Measurements from ENCODE around the gene ZNF497. TPM values are rescaled to one million over a fixed set of nuclear protein-coding genes. Genes with fewer than 3 reads are reported as not detected.

The ZNF497 gene
- total and polyA plus RNA-seq, 2 of the 13 experiments (the other 11 are each of a cell fraction or from before 2014, with no cell fraction given), result 1.5 to 1.9 TPM

DNA sequence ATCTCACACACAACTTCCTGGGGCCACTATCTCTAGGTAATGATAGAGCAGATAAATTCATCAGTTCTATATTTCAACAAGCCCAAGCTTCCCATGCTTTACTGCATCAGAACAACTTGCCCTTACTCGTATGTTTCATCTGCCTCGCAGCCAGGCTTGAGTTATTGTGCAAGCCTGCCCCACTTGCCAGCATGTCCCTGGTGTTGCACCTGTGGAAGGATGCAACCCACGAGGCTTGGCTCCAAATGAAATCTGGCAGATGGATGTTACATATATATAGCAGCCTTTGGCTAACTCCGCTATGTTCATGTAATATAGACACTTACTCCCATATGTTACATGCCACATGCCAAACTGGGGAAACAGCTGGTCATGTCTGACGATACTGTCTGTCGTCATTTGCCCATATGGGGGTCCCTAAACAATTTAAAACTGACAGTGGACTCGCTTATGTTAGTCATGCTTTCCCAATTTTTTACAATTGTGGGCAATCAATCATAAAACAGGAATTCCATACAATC is 51.1 kb downstream of the ZNF497 start:
- DNase-seq (ENCODE audit: low spot score) (no peak), ATAC-seq (no peak), FAIRE-seq (no peak)
- H3K4me3 ChIP-seq (replicated peaks in 1 of 3; ENCODE audit: insufficient read depth in 1 of 3, low read depth in 2 of 3, low read length in 3 of 3), result no peak overlapping the region
- no peaks in the 10 kb centered on the region for H3K27me3 ChIP-seq (ENCODE audit: control insufficient read depth in 1 of 2, insufficient read depth in 2 of 2, low read length in 2 of 2)
- H3K27ac ChIP-seq (ENCODE audit: extremely low read length, insufficient read depth, low read length), result no peak overlapping the region
- TF ChIP-seq, protein P1, sequence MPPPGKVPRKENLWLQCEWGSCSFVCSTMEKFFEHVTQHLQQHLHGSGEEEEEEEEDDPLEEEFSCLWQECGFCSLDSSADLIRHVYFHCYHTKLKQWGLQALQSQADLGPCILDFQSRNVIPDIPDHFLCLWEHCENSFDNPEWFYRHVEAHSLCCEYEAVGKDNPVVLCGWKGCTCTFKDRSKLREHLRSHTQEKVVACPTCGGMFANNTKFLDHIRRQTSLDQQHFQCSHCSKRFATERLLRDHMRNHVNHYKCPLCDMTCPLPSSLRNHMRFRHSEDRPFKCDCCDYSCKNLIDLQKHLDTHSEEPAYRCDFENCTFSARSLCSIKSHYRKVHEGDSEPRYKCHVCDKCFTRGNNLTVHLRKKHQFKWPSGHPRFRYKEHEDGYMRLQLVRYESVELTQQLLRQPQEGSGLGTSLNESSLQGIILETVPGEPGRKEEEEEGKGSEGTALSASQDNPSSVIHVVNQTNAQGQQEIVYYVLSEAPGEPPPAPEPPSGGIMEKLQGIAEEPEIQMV (CRISPR knock-in tag; IDR thresholded peaks at IDR 0.05; ENCODE audit: low read depth), result no peak
- TF ChIP-seq ZNF773 (CRISPR knock-in tag; IDR thresholded peaks at IDR 0.05; ENCODE audit: borderline replicate concordance), result no peak
- TF ChIP-seq GATAD2A (CRISPR knock-in tag; IDR thresholded peaks at IDR 0.05), result no peak
- no peak for TF ChIP-seq ZNF792 (CRISPR knock-in tag; IDR thresholded peaks at IDR 0.05)
- no peak for TF ChIP-seq KLF11 (CRISPR knock-in tag; IDR thresholded peaks at IDR 0.05)
- TF ChIP-seq, protein P2, sequence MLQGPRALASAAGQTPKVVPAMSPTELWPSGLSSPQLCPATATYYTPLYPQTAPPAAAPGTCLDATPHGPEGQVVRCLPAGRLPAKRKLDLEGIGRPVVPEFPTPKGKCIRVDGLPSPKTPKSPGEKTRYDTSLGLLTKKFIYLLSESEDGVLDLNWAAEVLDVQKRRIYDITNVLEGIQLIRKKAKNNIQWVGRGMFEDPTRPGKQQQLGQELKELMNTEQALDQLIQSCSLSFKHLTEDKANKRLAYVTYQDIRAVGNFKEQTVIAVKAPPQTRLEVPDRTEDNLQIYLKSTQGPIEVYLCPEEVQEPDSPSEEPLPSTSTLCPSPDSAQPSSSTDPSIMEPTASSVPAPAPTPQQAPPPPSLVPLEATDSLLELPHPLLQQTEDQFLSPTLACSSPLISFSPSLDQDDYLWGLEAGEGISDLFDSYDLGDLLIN (CRISPR knock-in tag; IDR thresholded peaks at IDR 0.05; ENCODE audit: borderline replicate concordance), result no peak
- ChIA-PET POLR2A (no interaction called here), CTCF (ENCODE audit: low intra/inter-chr PET ratio, low total read pairs) (interaction anchor here (2.4 kb wide), 1 partner anchor 129 kb away, joined by 11 read pairs; the partner anchor contains the start of gene ZNF274)
- no peak overlapping the region for H3K9ac ChIP-seq (ENCODE audit: insufficient read depth, low read depth, low read length)
- H3K9me3 ChIP-seq (ENCODE audit: low read length), result no peaks in the 10 kb centered on the region
- H3K4me2 ChIP-seq (ENCODE audit: low read depth, low read length), result no peak overlapping the region
- WGBS (ENCODE audit: low lambda C conversion rate), result 96% methylated on average over 7 of the region's 7 CpGs
- intact Hi-C loops (cut with micrococcal nuclease; ENCODE audit: unreplicated experiment) (no loop called here), in situ Hi-C loops (cut with HindIII; ENCODE audit: extremely low pct_ligation_motif_present, low pct_unique_long_range_greater_than_20kb) (no loop called here)
- H4K20me1 ChIP-seq (ENCODE audit: insufficient read depth, low read length), result no peaks in the 10 kb centered on the region
- peaks cover 13 to 57% of the 10 kb centered on the region in 2 experiments for H3K36me3 ChIP-seq (replicated peaks in 1 of 2; ENCODE audit: control insufficient read depth in 1 of 2, insufficient read depth in 2 of 2, low read length in 2 of 2)
- H2AFZ ChIP-seq (ENCODE audit: low read length), result no peak overlapping the region
- H3K79me2 ChIP-seq (ENCODE audit: insufficient read depth, low read length), result peaks cover 8% of the 10 kb centered on the region
- BruUV-seq (replicated peaks), result no TSS peak
- H3K4me1 ChIP-seq (ENCODE audit: insufficient read depth, low read length), result peaks cover 16% of the 10 kb centered on the region
